NCI-H1694 (cell line): Measurements from ENCODE around the gene GRIP2.

ENCODE experiments used
- DNase-seq: peaks from one replicate; lab custom pipeline; 2025; lab: John Stamatoyannopoulos, UW

GRIP2 gene

GRCh38 chr3:14539742-14540491, at the start of gene GRIP2:
TSS of gene GRIP2 (minus strand) at chr3:14540342. CDS start at chr3:14540308, 34 bp downstream.
- DNase-seq = no peak

- DNase-seq = no peak
Measured at GRCh38 chr3:14588425-14589112, 48.4 kb upstream of the GRIP2 start.

- DNase-seq = no peak
Measured at GRCh38 chr3:14587740-14588360, 47.7 kb upstream of the GRIP2 start.

GRCh38 chr3:14586611-14587010, 46.5 kb upstream of the GRIP2 start:
- no peak for DNase-seq

GRCh38 chr3:14583548-14584091, 43.5 kb upstream of the GRIP2 start:
- peak; percentile 23 for DNase-seq

- DNase-seq = no peak
Measured at GRCh38 chr3:14582045-14582410, 41.9 kb upstream of the GRIP2 start.

GRCh38 chr3:14581334-14582044, 41.3 kb upstream of the GRIP2 start:
- DNase-seq = no peak

GRCh38 chr3:14577897-14578296, 37.8 kb upstream of the GRIP2 start:
- DNase-seq = no peak

GRCh38 chr3:14576163-14576562, 36.0 kb upstream of the GRIP2 start:
- no peak for DNase-seq

GRCh38 chr3:14574183-14574582, 34.0 kb upstream of the GRIP2 start:
- DNase-seq = no peak

- DNase-seq = no peak
Measured at GRCh38 chr3:14573706-14574105, 33.6 kb upstream of the GRIP2 start.

- no peak for DNase-seq
Measured at GRCh38 chr3:14570864-14571263, 30.7 kb upstream of the GRIP2 start.

GRCh38 chr3:14570089-14570488, 29.9 kb upstream of the GRIP2 start:
- no peak for DNase-seq

GRCh38 chr3:14569474-14570000, 29.4 kb upstream of the GRIP2 start:
- DNase-seq = no peak

GRCh38 chr3:14568269-14568668, 28.1 kb upstream of the GRIP2 start:
- no peak for DNase-seq

GRCh38 chr3:14566812-14567211, 26.7 kb upstream of the GRIP2 start:
- no peak for DNase-seq

- DNase-seq = no peak
Measured at GRCh38 chr3:14565868-14566588, 25.9 kb upstream of the GRIP2 start.

- no peak for DNase-seq
Measured at GRCh38 chr3:14564741-14565140, 24.6 kb upstream of the GRIP2 start.

GRCh38 chr3:14563946-14564539, 23.9 kb upstream of the GRIP2 start:
- DNase-seq = no peak

GRCh38 chr3:14562121-14562890, 22.2 kb upstream of the GRIP2 start:
- DNase-seq = no peak
